Mesendoderm (in vitro differentiated cells): ENCODE results near the gene BPHL.

ENCODE experiments used
- DNase-seq: peaks from one replicate; pipeline ENCODE4 v3.0.0; 2013
- H2AK5ac ChIP-seq: 2 replicates; pipeline ENCODE4 v1.6.1; 2013; ENCODE audit warnings: low read length, inconsistent platforms
- H2BK120ac ChIP-seq: 2 replicates; pipeline ENCODE4 v1.6.1; 2013; ENCODE audit warnings: low read depth, mild to moderate bottlenecking, low read length, moderate library complexity, mixed read lengths
- H2BK15ac ChIP-seq: replicated peaks from 2 replicates; pipeline ENCODE4 v1.6.1; 2013; ENCODE audit warnings: low read depth, mild to moderate bottlenecking, moderate library complexity
- H2BK5ac ChIP-seq: 2 replicates; pipeline ENCODE4 v1.6.1; 2013; ENCODE audit warnings: low read length, inconsistent platforms
- H3K18ac ChIP-seq: 2 replicates; pipeline ENCODE4 v1.6.1; 2013; ENCODE audit warnings: mild to moderate bottlenecking, low read length, mixed read lengths
- H3K23ac ChIP-seq: one replicate; pipeline ENCODE4 v1.6.1; 2013; ENCODE audit warnings: low read length
- H3K27ac ChIP-seq: 2 replicates; pipeline ENCODE4 v1.5.1; 2013; ENCODE audit warnings: low read depth, mild to moderate bottlenecking, inconsistent platforms, low read length, moderate library complexity
- H3K27me3 ChIP-seq: 2 replicates; pipeline ENCODE4 v1.6.1; 2013; ENCODE audit warnings: low read length, control low read depth, mild to moderate bottlenecking, inconsistent platforms; ENCODE audit not compliant: insufficient read depth, poor library complexity
- H3K36me3 ChIP-seq: 2 replicates; pipeline ENCODE4 v1.6.1; 2013; ENCODE audit warnings: low read length, inconsistent platforms; ENCODE audit not compliant: control insufficient read depth, insufficient read depth
- H3K4ac ChIP-seq: one replicate; pipeline ENCODE4 v1.6.1; 2013; ENCODE audit warnings: low read depth, mild to moderate bottlenecking, low read length, moderate library complexity
- H3K4me1 ChIP-seq: 2 replicates; pipeline ENCODE4 v1.6.1; 2013; ENCODE audit warnings: low read depth, low read length, inconsistent platforms; ENCODE audit not compliant: control insufficient read depth
- H3K4me2 ChIP-seq: 2 replicates; pipeline ENCODE4 v1.6.1; 2013; ENCODE audit warnings: low read length
- H3K4me3 ChIP-seq: 2 replicates; pipeline ENCODE4 v1.5.1; 2013; ENCODE audit warnings: mild to moderate bottlenecking, low read length
- H3K56ac ChIP-seq: one replicate; pipeline ENCODE4 v1.6.1; 2013; ENCODE audit warnings: low read length
- H3K79me1 ChIP-seq: 2 replicates; pipeline ENCODE4 v1.6.1; 2013; ENCODE audit warnings: low read length, inconsistent platforms
- H3K79me2 ChIP-seq: 2 replicates; pipeline ENCODE4 v1.6.1; 2013; ENCODE audit warnings: mild to moderate bottlenecking, low read length; ENCODE audit not compliant: control insufficient read depth, insufficient read depth
- H3K9ac ChIP-seq: 2 replicates; pipeline ENCODE4 v1.6.1; 2013; ENCODE audit warnings: low read length, inconsistent platforms
- H4K5ac ChIP-seq: one replicate; pipeline ENCODE4 v1.6.1; 2013; ENCODE audit warnings: low read length
- H4K8ac ChIP-seq: one replicate; pipeline ENCODE4 v1.6.1; 2013; ENCODE audit warnings: low read depth, mild to moderate bottlenecking, control low read depth, low read length, moderate library complexity
- WGBS: extraction: QIAGEN DNeasy Blood & Tissue Kit; methylation state at CpG from one replicate; pipeline ENCODE4 v1.1.7; 2013; ENCODE audit warnings: low lambda C conversion rate, missing lambda C conversion rate; ENCODE audit not compliant: insufficient coverage; ENCODE audit errors: extremely low coverage; 5-methylcytosine and 5-hydroxymethylcytosine counted together

The BPHL gene

DNA sequence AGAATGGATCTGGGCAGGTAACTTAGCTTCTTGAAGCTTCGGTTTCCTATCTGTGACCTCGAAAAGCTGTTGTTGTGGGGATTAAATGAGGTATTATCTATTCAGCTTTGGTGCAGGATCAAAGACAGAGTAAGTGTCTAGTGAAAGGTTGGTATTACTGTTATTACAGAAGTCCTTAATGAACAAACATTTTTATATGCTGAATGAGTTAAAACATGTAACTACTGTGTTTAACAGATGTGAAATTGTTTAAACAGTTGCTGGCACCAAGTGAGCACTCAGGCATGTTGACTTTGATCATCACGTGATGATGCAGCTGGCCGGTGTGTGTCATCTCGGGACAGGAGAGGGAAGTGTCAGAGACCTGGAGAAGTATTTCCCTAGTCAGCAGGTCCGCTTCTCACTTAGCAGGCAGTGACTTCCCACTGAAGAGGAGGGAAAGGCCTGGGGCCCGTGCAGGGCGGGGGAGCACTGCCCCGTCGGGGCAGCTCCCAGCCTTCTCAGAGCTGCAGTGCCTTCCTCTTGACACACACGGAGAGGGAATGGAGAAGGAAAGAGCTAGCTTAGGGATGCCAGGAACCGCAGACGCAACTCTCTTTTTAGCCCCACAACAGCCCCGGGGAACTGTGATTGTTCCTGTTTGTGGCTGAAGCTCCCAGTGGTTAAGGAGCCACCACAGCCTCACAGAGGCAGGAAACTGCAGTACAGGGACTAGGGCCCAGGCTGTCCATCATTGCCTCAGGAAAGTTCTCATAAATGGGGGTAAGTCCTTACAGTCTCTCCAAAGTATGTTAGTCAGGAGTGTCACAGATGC lies 20.8 kb downstream of the BPHL start:
- Histone ChIP-seq H3K79me2 (no peaks in the 10 kb centered on the region), H3K4me1 (no peaks in the 10 kb centered on the region), H4K5ac (no peak overlapping the region), H2BK120ac (no peak overlapping the region), H3K79me1 (no peaks in the 10 kb centered on the region), H3K27me3 (no peaks in the 10 kb centered on the region), H2AK5ac (no peak overlapping the region), H3K36me3 (peaks cover 3% of the 10 kb centered on the region), H4K8ac (no peak overlapping the region), H3K9ac (no peak overlapping the region), H3K4me2 (no peak overlapping the region), H3K4me3 (no peak overlapping the region), H2BK5ac (no peak overlapping the region), H3K27ac (no peak overlapping the region), H3K23ac (no peak overlapping the region), H3K4ac (no peak overlapping the region), H3K56ac (no peak overlapping the region), H3K18ac (no peak overlapping the region), H2BK15ac (no peak overlapping the region)
- WGBS, result no CpG with 5 or more reads among the region's 14 CpGs
- DNase-seq, result no peak

DNA sequence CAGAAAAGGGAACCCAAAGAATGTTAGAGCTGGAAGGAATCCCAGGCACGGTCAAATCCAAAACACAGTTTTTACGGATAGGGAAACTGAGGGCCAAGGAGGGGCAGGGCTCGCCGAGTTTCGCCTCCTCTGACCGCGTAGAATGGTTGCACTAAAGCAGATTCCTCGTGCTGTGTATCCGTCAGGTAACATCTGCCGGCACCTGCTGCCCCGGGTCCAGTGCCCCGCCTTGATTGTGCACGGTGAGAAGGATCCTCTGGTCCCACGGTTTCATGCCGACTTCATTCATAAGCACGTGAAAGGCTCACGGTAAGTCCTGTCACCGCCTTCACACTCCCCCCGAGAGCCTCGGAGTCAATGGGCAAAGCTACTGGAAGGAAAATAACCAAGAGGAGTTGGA lies 21.7 kb downstream of the BPHL start:
- Histone ChIP-seq H2BK120ac (no peak overlapping the region), H3K27me3 (no peaks in the 10 kb centered on the region), H2BK15ac (no peak overlapping the region), H3K9ac (no peak overlapping the region), H3K18ac (no peak overlapping the region), H3K36me3 (peaks cover 3% of the 10 kb centered on the region), H2BK5ac (no peak overlapping the region), H4K8ac (no peak overlapping the region), H3K23ac (no peak overlapping the region), H3K79me2 (no peaks in the 10 kb centered on the region), H4K5ac (no peak overlapping the region), H3K79me1 (no peaks in the 10 kb centered on the region), H3K27ac (no peak overlapping the region), H3K4ac (no peak overlapping the region), H3K4me3 (no peak overlapping the region), H3K4me2 (no peak overlapping the region), H3K4me1 (no peaks in the 10 kb centered on the region), H2AK5ac (no peak overlapping the region), H3K56ac (no peak overlapping the region)
- no CpG with 5 or more reads among the region's 20 CpGs for WGBS
- DNase-seq, result no peak

DNA sequence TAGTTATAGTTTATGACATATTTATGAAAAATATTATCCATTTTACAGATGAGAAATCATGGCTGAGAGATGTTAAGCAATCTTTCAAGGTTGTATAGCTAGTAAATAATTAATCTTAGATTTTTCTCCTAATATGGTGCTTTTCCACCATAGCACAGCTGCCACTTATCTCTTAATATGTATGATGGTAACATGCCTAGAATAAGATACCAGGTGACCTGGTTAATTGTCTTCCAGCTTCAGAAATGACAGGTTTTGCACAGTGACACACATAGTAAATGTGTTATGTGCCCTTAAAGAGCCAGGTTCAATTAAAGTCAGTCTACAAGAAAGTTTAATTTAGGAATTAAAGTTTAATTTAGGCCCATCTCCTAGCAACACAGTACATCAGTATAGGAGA lies 24.0 kb downstream of the BPHL start:
- Histone ChIP-seq H3K36me3 (peaks cover under 1% of the 10 kb centered on the region), H2AK5ac (no peak overlapping the region), H3K4me2 (no peak overlapping the region)

DNA sequence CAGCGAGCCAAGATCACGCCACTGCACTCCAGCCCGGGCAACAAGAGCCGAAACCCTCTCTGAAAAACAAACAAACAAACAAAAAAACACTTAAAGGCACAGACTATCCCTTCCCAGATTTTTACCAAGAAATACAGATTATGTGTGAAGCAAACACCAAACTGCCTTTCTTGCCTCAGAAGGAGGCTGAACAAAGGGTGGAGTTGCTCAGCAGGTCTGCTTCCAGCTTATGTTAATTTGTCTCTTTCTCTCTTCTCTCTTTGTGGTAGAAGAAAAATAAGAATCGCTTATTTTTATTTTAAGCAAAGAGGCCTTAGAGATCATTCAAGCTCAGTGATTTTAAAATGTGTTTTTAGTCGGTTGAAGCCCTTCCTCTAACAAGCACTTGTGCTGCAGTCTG lies 24.6 kb downstream of the BPHL start:
- no peak overlapping the region for H4K5ac ChIP-seq
- H3K79me2 ChIP-seq, result no peaks in the 10 kb centered on the region
- no peak overlapping the region for H3K4ac ChIP-seq
- H2AK5ac ChIP-seq, result no peak overlapping the region
- no peak overlapping the region for H4K8ac ChIP-seq
- H3K9ac ChIP-seq, result no peak overlapping the region
- H3K27me3 ChIP-seq, result no peaks in the 10 kb centered on the region
- no peak overlapping the region for H2BK5ac ChIP-seq
- peaks cover 2% of the 10 kb centered on the region for H3K36me3 ChIP-seq
- WGBS, result no CpG with 5 or more reads among the region's 6 CpGs
- no peak overlapping the region for H3K27ac ChIP-seq
- H2BK15ac ChIP-seq, result no peak overlapping the region
- H3K79me1 ChIP-seq, result no peaks in the 10 kb centered on the region
- DNase-seq, result no peak
- H3K4me3 ChIP-seq, result no peak overlapping the region
- no peak overlapping the region for H2BK120ac ChIP-seq
- peak overlapping the region; percentile 15 for H3K56ac ChIP-seq
- H3K23ac ChIP-seq, result no peak overlapping the region
- no peak overlapping the region for H3K4me2 ChIP-seq
- H3K4me1 ChIP-seq, result no peaks in the 10 kb centered on the region
- H3K18ac ChIP-seq, result no peak overlapping the region

More for the DNA sequence above, 24.0 kb downstream of the BPHL start:
- no peaks in the 10 kb centered on the region for H3K4me1 ChIP-seq
- no peaks in the 10 kb centered on the region for H3K79me1 ChIP-seq
- no peak overlapping the region for H2BK120ac ChIP-seq
- no peak overlapping the region for H3K18ac ChIP-seq
- H3K27ac ChIP-seq, result no peak overlapping the region
- no peak overlapping the region for H3K4ac ChIP-seq
- H3K79me2 ChIP-seq, result no peaks in the 10 kb centered on the region
- H2BK15ac ChIP-seq, result no peak overlapping the region
- H4K5ac ChIP-seq, result no peak overlapping the region
- H3K27me3 ChIP-seq, result no peaks in the 10 kb centered on the region
- H2BK5ac ChIP-seq, result no peak overlapping the region
- no peak overlapping the region for H4K8ac ChIP-seq
- H3K4me3 ChIP-seq, result no peak overlapping the region
- DNase-seq, result no peak
- H3K56ac ChIP-seq, result no peak overlapping the region
- H3K9ac ChIP-seq, result no peak overlapping the region
- H3K23ac ChIP-seq, result no peak overlapping the region

DNA sequence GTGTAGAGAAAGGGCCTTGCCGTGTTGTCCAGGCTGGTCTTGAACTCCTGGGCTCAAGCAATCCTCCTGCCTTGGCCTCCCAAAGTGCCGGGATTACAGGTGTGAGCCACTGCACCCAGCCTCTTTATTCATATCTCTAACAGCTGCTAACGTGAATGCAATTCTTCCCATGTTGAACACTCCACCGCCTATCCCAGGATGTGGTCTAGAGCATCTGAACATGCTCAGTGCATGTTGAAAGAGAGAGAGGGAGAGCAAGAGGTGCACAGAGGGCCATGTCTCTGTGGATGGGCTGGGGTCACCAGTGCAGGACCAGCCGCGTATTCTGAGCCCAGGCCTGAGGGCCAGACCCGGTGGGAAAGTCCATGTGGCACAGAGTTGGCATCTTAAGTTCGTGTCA lies 26.1 kb downstream of the BPHL start:
- Histone ChIP-seq H3K56ac (no peak overlapping the region), H4K8ac (no peak overlapping the region), H2BK15ac (no peak overlapping the region), H3K4me2 (no peak overlapping the region), H2AK5ac (no peak overlapping the region), H3K79me1 (no peaks in the 10 kb centered on the region), H2BK5ac (no peak overlapping the region), H3K36me3 (peaks cover 2% of the 10 kb centered on the region), H2BK120ac (no peak overlapping the region), H3K4me3 (no peak overlapping the region), H3K27me3 (no peaks in the 10 kb centered on the region), H3K23ac (no peak overlapping the region), H3K9ac (no peak overlapping the region), H3K4me1 (no peaks in the 10 kb centered on the region), H3K18ac (no peak overlapping the region), H3K27ac (no peak overlapping the region), H3K4ac (no peak overlapping the region), H4K5ac (no peak overlapping the region), H3K79me2 (no peaks in the 10 kb centered on the region)
- no peak for DNase-seq
- WGBS, result no CpG with 5 or more reads among the region's 8 CpGs
